H1 (cell line): Measurements from ENCODE around the gene NFIX. TPM values are rescaled to one million over a fixed set of nuclear protein-coding genes. Genes with fewer than 3 reads are reported as not detected.

Experiments
- ATF2 ChIP-seq: IDR thresholded peaks from 2 replicates; pipeline ENCODE4 v1.6.1; 2012; ENCODE audit warnings: low read length, inconsistent platforms
- CHD7 ChIP-seq: fragments of 300-600 bp; sonication (generic); IDR thresholded peaks from 2 replicates; pipeline ENCODE4 v1.7.1; 2012; ENCODE audit warnings: low read length, moderate library complexity, mild to moderate bottlenecking, inconsistent platforms; ENCODE audit not compliant: insufficient replicate concordance
- KDM4A ChIP-seq: IDR thresholded peaks from one replicate; pipeline ENCODE4 v1.7.1; 2012; ENCODE audit warnings: low read depth, mild to moderate bottlenecking, moderate library complexity, low read length, inconsistent platforms; ENCODE audit not compliant: severe bottlenecking
- RBBP5 ChIP-seq: IDR thresholded peaks from 2 replicates; pipeline ENCODE4 v1.7.1; 2012; ENCODE audit warnings: low read depth, mild to moderate bottlenecking, inconsistent platforms, low read length, moderate library complexity, borderline replicate concordance
- RNF2 ChIP-seq: fragments of 200-900, 300-1000 bp; sonication (generic); IDR thresholded peaks from 2 replicates; pipeline ENCODE4 v1.7.1; 2016; ENCODE audit warnings: borderline replicate concordance, low read depth, mild to moderate bottlenecking, antibody characterized with exemption, low read length; ENCODE audit not compliant: poor library complexity, severe bottlenecking; ENCODE audit errors: missing control alignments
- SIN3A ChIP-seq, 2 experiments: IDR thresholded peaks in 1 of 2; conservative IDR thresholded peaks in 1 of 2; 2 replicates each; pipeline ENCODE4 v1.6.1; 2011 to 2012; ENCODE audit warnings: low read length in 2 of 2, improper control_type of control experiment in 1 of 2, low read depth in 1 of 2, mild to moderate bottlenecking in 1 of 2
- SIRT6 ChIP-seq: IDR thresholded peaks from one replicate; pipeline ENCODE4 v1.7.1; 2012; ENCODE audit warnings: low read length, inconsistent platforms
- polyA plus RNA-seq, 7 experiments: library from polyadenylated mRNA; depleted of rRNA in 3 of 7; stranded (reverse) in 5 of 7; unstranded in 2 of 7; fragments of >200 nt in 5 of 7; fragments of 200-250 nt in 2 of 7; gene quantifications; 1 replicate in 5 of 7; 2 replicates in 1 of 7; 4 replicates in 1 of 7; pipeline versions ENCODE4 v1.2.1 to v1.2.3, GENCODE V29; 2011 to 2013; ENCODE audit warnings: missing spikeins in 2 of 7, mixed read lengths in 2 of 7
- total RNA-seq: library from RNA; stranded (reverse); fragmentation: NEBNext Ultra II Directional; extraction: Animal tissue kit (Norgen Biotek cat#: 25700); gene quantifications from 2 replicates; pipeline ENCODE4 v1.2.1, GENCODE V29; 2021

NFIX gene
- total and polyA plus RNA-seq, 2 of the 8 experiments (the other 6 are each of a cell fraction or from before 2014, with no cell fraction given), result 0.03 to 0.20 TPM

DNA sequence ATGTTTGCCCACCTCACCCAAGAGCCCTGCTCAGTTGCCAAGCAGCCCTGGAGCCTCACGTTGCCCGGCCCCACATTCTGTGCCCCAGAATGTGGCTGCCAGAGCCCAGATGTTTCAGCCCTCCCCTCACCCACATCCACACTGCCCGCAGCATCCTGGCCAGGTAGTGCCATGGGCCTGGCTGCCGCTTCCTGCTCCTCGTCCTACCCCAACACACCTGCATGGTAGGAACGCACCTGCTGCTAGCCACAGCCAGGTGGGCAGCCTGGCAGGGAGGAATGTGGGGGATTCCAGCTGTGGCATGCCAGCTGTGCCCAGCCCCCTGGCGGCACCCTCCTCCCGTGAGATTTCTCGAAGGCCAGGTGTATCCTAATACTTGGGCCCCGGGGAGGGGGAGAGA, 7.5 kb upstream of the NFIX start (continued):
- no peak for TF ChIP-seq CHD7
- TF ChIP-seq SIN3A (conservative IDR thresholded peaks at IDR 0.05 in 1 of 2, IDR thresholded peaks at IDR 0.05 in 1 of 2; ENCODE audit: low read depth in 1 of 2, low read length in 2 of 2), result no peak
- TF ChIP-seq KDM4A, result no peak
- no peak for TF ChIP-seq RBBP5
- TF ChIP-seq RNF2, result no peak
- TF ChIP-seq ATF2, result no peak
- TF ChIP-seq SIRT6, result no peak
